ENCODE results near the gene P2RX4. TPM values are rescaled to one million over a fixed set of nuclear protein-coding genes. Genes with fewer than 3 reads are reported as not detected.
"Not testable (repeated sequence)": the region's sequence is repeated elsewhere in the genome, so short reads cannot be mapped to it uniquely, and the experiment has no call there.

Gene P2RX4
- total RNA-seq, 4 donors from 2014 or later = 42.9 to 248 (median 154) TPM

DNA sequence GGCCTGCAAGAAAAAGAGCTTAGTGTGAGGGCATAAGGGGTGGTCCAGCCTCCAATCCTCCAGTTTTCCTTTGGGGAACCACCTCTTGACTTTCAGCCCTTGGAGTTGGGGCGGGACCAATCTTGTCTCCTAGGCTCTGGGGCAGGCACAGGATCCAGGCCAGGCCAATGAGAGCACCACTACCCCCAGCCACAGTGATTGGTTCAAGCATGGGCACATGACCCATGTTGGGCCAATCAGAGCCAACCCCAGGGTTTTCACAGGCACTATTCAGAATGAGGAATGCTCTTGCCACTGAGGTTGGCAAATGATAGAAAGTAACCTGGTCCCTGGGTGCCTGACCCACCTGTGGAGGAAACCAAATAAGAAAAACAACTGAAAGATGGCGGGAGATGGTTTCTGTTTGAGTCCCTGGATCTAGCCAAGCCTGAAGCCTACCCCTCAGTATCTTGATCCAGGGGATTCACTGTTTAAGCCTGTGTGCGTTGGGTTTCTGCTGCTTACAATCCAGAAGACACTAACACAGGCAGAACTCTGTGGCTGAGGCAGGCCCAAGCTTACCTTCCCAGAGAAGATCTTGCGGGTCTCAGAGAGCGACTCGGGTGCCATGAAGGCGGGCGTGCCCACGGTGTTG, 42.9 kb downstream of the P2RX4 start:
- Histone ChIP-seq H3K27ac (no peak overlapping the region), H3K36me3 (peaks cover 0 to 83% (median 0%) of the 10 kb centered on the region in 3 donors), H3K27me3 (no peaks in the 10 kb centered on the region), H3K4me1 (peaks cover 0 to 7% (median 2%) of the 10 kb centered on the region in 4 donors), H3K4me3 (no peak overlapping the region), H3K9me3 (no peaks in the 10 kb centered on the region)
- DNase-seq = no peak
- TF ChIP-seq, protein P1, sequence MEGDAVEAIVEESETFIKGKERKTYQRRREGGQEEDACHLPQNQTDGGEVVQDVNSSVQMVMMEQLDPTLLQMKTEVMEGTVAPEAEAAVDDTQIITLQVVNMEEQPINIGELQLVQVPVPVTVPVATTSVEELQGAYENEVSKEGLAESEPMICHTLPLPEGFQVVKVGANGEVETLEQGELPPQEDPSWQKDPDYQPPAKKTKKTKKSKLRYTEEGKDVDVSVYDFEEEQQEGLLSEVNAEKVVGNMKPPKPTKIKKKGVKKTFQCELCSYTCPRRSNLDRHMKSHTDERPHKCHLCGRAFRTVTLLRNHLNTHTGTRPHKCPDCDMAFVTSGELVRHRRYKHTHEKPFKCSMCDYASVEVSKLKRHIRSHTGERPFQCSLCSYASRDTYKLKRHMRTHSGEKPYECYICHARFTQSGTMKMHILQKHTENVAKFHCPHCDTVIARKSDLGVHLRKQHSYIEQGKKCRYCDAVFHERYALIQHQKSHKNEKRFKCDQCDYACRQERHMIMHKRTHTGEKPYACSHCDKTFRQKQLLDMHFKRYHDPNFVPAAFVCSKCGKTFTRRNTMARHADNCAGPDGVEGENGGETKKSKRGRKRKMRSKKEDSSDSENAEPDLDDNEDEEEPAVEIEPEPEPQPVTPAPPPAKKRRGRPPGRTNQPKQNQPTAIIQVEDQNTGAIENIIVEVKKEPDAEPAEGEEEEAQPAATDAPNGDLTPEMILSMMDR (IDR thresholded peaks at IDR 0.05) = no peak
- TF ChIP-seq POLR2A (IDR thresholded peaks at IDR 0.05) = no peak

DNA sequence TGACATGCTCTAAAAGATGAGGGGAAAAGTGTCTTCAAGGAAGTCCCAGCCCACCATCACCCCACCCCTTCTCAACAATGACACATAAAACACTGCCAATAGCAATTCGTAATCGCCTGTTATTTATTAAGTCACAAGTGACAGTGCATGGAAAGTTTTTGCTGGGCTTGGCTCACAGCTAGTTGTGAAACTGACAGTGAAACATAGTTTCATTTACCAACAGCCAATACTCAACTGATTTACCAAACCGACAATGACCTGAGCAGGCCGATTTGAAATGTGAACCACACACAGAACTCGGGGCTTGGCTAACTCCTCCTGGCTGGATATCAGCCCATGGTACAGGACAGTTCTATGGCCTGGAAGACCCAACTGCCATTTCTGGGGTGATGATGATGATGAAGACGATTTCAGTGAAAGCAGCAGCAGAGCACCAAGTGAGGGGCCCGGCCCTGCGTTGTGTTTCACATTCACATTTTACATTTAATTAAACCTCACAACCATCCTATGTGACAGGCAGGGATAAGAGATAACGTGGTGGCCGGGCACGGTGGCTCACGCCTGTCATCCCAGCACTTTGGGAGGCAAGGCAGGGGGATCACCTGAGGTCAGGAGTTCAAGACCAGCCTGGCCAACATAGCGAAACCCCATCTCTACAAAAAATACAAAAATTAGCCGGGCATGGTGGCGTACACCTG, 43.9 kb downstream of the P2RX4 start:
- no peak for DNase-seq
- H3K4me3 ChIP-seq = no peak overlapping the region
- H3K27me3 ChIP-seq = no peaks in the 10 kb centered on the region
- no peak overlapping the region for H3K27ac ChIP-seq
- TF ChIP-seq POLR2A (IDR thresholded peaks at IDR 0.05) = no peak
- TF ChIP-seq, protein P1 (IDR thresholded peaks at IDR 0.05) = no peak
- H3K36me3 ChIP-seq = peaks cover 0 to 80% (median 0%) of the 10 kb centered on the region in 3 donors
- H3K9me3 ChIP-seq = no peaks in the 10 kb centered on the region
- no peaks in the 10 kb centered on the region for H3K4me1 ChIP-seq

DNA sequence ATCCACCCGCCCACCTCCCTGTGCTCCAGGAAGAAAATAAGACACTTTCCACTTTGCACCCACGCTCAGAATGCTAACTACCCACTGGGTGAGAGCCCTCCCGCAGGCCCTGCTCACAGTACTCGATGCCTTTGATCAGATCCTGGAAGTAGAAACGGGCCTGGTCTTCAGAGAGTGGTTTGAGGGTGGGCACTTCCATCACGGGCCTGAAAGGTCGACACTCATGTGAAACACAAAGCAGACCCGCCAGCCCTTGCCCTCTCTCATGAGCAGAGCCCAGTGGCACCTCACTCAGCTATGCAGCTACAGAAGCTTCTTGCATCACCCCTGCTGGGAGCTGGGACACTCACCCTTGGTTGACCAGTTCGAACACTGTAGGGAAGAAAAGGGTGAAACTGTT, 45.5 kb downstream of the P2RX4 start:
- TF ChIP-seq POLR2A (IDR thresholded peaks at IDR 0.05) = no peak
- TF ChIP-seq, protein P1 (IDR thresholded peaks at IDR 0.05) = no peak
- Histone ChIP-seq H3K36me3 (peaks cover 0 to 78% (median 0%) of the 10 kb centered on the region in 3 donors), H3K4me3 (no peak overlapping the region), H3K27ac (no peak overlapping the region), H3K27me3 (no peaks in the 10 kb centered on the region), H3K9me3 (no peaks in the 10 kb centered on the region), H3K4me1 (no peaks in the 10 kb centered on the region)
- no peak for DNase-seq

DNA sequence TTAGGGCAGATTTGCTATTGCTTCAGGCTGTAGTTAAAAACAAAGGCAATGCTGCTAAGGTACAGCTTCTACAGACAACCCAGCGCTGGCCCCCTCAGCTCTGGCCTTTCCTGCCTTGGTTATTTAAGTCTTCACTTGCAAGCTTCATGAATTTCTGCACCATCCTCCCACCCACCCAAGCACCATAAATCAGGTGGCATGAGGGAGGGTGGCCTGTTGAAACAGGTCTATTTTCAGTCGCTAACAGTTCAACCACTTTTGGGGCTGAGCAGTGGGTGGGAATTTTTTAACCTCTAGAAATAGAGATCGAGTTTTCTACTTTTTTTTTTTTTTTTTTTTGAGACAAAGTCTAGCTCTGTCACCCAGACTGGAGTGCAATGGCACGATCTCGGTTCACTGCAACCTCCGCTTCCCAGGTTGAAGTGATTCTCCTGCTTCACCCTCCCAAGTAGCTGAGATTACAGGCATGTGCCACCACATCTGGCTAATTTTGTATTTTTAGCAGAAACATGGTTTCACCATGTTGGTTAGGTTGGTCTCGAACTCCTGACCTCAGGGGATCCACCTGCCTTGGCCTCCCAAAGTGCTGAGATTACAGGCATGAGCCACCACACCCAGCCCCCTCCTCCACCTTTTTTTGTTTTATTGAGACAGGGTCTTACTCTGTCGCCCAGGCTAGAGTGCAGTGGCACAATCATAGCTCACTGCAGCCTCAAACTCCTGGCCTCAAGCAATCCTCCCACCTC, 47.9 kb downstream of the P2RX4 start:
- H3K4me1 ChIP-seq, H3K27ac ChIP-seq, DNase-seq, H3K27me3 ChIP-seq, H3K4me3 ChIP-seq, H3K9me3 ChIP-seq: not testable (repeated sequence)
- H3K36me3 ChIP-seq = peaks cover 0 to 80% (median 0%) of the 10 kb centered on the region in 3 donors

DNA sequence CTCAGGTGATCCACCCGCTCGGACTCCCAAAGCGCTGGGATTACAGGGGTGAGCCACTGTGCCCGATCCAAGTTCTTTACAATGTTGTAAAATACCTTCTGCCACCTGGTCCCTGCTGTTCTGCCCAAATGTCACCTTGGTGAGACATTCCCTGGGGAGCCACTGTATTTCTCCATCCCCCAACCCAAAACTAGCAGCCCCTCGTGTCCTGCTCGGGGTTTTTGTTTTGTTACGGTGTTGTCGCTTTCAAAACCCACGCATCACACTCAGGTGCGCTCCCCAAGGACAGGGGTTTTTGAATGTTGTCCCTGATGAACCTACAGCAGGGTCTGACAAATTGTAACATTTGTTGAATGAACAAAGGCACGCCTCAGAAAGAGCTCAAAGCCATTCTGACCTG, 49.1 kb downstream of the P2RX4 start:
- peak in 1 of 3 donors; percentile 14 for DNase-seq
- no peak overlapping the region for H3K4me3 ChIP-seq
- no peaks in the 10 kb centered on the region for H3K27me3 ChIP-seq
- H3K36me3 ChIP-seq = peaks cover 0 to 80% (median 0%) of the 10 kb centered on the region in 3 donors
- no peaks in the 10 kb centered on the region for H3K9me3 ChIP-seq
- H3K4me1 ChIP-seq = no peaks in the 10 kb centered on the region
- TF ChIP-seq POLR2A (IDR thresholded peaks at IDR 0.05) = no peak
- TF ChIP-seq, protein P1 (IDR thresholded peaks at IDR 0.05) = no peak
- H3K27ac ChIP-seq = no peak overlapping the region

DNA sequence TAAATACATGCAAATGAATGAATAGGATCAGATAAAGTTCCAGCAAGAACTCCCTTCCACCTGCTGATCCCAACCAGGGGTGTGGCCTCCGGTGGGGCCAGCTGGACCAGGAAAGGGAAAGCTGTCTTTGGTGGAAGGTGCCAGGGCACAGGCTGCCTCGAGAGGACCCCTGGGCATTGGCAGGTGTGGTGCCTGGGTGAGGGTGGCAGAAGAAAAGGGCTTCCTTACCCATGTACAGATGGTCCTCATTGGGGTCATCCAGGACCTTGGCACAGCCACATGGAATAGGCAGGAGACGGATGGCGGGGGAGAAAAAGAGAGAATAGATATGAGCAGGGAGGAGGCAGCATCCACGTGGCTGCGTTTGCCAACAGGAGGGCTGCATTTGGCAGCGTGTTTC, 50.2 kb downstream of the P2RX4 start:
- Histone ChIP-seq H3K36me3 (peaks cover 0 to 74% (median 0%) of the 10 kb centered on the region in 3 donors), H3K4me3 (no peak overlapping the region)

More for the DNA sequence above, 50.2 kb downstream of the P2RX4 start:
- no peaks in the 10 kb centered on the region for H3K27me3 ChIP-seq
- no peaks in the 10 kb centered on the region for H3K4me1 ChIP-seq
- DNase-seq = no peak
- H3K9me3 ChIP-seq = no peaks in the 10 kb centered on the region
- TF ChIP-seq, protein P1 (IDR thresholded peaks at IDR 0.05) = no peak
- no peak for TF ChIP-seq POLR2A (IDR thresholded peaks at IDR 0.05)
- H3K27ac ChIP-seq = no peak overlapping the region
